Effector memory CD8-positive, alpha-beta T cell (primary cell): ENCODE results near the gene ADGRL4.

Experiments
- ATAC-seq: fragments of 150-1000 bp; cut with Tn5 transposase; replicated peaks from 2 replicates; pipeline ENCODE4 v1.10.0; 2021; ENCODE audit warnings: mild to moderate bottlenecking, moderate library complexity
- DNase-seq, 3 experiments: peaks; one replicate each; pipeline ENCODE4 v3.0.0; 2021
- H3K27ac Mint-ChIP-seq, 2 donors: one replicate each; pipeline ENCODE4 v1.8.0; 2022; ENCODE audit warnings: mild to moderate bottlenecking in 2 of 2, mixed read lengths in 2 of 2, moderate library complexity in 2 of 2
- H3K27me3 Mint-ChIP-seq, 2 donors: one replicate each; pipeline ENCODE4 v1.8.0; 2022; ENCODE audit warnings: mixed read lengths in 2 of 2
- H3K36me3 Mint-ChIP-seq: one replicate; pipeline ENCODE4 v1.8.0; 2022; ENCODE audit warnings: mild to moderate bottlenecking, moderate library complexity, mixed read lengths; ENCODE audit not compliant: insufficient read depth
- H3K4me1 Mint-ChIP-seq, 2 donors: one replicate each; pipeline ENCODE4 v1.8.0; 2022; ENCODE audit warnings: low read depth in 2 of 2, mixed read lengths in 2 of 2
- H3K4me3 Mint-ChIP-seq, 2 donors: one replicate each; pipeline ENCODE4 v1.8.0; 2022; ENCODE audit warnings: mild to moderate bottlenecking in 2 of 2, mixed read lengths in 2 of 2, moderate library complexity in 2 of 2
- H3K9me3 Mint-ChIP-seq, 2 donors: one replicate each; pipeline ENCODE4 v1.8.0; 2022; ENCODE audit warnings: mixed read lengths in 2 of 2

ADGRL4 gene

DNA sequence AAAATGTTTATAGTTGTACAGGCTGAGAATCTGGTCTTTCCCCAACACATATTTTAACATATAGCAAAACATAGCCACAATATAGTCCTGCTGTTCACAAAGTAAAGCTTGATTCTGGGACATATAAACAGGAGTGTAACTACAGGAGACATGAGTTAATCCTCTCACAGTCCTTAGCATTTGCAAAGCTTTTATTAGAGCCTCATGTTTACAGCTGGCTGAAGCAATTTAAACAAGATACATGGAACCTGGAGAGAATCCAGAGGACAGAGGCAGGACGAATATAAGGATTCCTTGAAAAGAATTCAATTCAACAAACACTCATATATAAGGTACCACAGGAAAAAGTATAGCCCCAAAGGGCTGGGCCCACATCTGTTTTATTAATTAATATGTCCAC lies 163.4 kb downstream of the ADGRL4 start:
- no peak overlapping the region for H3K27ac Mint-ChIP-seq
- ATAC-seq (no peak), DNase-seq (no peak)
- H3K4me3 Mint-ChIP-seq = no peak overlapping the region
- no peaks in the 10 kb centered on the region for H3K4me1 Mint-ChIP-seq
- H3K9me3 Mint-ChIP-seq = no peaks in the 10 kb centered on the region
- H3K36me3 Mint-ChIP-seq = no peaks in the 10 kb centered on the region
- no peaks in the 10 kb centered on the region for H3K27me3 Mint-ChIP-seq

DNA sequence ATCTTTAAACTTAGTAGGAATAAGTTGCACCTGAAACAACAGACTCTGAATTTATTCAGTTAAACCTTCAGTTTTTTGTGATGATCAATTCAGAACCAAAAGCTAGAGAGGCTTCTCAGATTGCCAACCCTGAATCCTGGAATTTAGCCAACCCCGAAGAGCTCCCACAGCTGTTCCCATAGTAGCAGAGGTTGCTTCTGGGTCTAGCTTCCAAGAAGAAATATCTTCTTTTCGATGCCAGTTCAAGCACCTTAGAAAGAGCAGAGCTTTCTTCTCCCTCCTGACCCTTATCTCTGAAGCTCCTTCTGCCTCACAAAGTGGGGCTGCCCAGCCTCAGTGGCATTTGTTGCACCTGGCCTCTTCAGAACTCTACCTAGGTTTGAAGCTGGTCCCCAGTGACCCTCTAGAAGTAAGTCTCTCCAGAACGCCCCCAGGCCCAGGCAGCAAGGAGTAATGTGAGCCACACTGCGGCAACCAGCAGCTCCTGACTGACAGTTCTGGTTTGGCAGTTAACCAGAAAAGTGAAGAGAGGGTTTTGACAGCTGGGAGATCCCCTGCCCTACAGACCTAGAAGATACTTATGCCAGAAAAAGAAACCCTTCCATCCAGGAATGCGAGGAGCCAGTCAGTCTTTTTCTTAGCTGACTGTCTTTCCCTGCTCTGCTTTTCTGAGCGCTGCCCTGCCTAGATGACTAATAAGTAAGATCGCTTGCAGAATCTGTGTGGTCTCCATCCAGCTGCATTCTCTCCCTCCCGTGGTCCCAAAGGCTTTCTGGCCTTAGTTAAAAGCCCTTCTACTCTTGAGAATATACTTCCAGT lies 165.9 kb downstream of the ADGRL4 start:
- Mint-ChIP-seq H3K27ac (no peak overlapping the region), H3K9me3 (no peaks in the 10 kb centered on the region), H3K4me1 (peaks cover 6% of the 10 kb centered on the region in 2 donors), H3K36me3 (no peaks in the 10 kb centered on the region), H3K4me3 (no peak overlapping the region), H3K27me3 (no peaks in the 10 kb centered on the region)
- ATAC-seq (no peak), DNase-seq (no peak)
